Nephron (organoid): Measurements from ENCODE around the gene CD164.
A peak's percentile ranks its signal among the peaks of the same experiment; 100 is the strongest.

Experiments
- H3K27ac Mint-ChIP-seq, 3 experiments: 2 replicates each; pipeline ENCODE4 v1.8.0; 2020; ENCODE audit warnings: mixed read lengths in 3 of 3, mild to moderate bottlenecking in 2 of 3, moderate library complexity in 1 of 3
- H3K27me3 Mint-ChIP-seq: 2 replicates; pipeline ENCODE4 v1.8.0; 2021; ENCODE audit warnings: low read depth, mild to moderate bottlenecking, moderate library complexity, mixed read lengths
- H3K36me3 Mint-ChIP-seq: 2 replicates; pipeline ENCODE4 v1.8.0; 2020; ENCODE audit warnings: low read depth, mixed read lengths
- H3K4me1 Mint-ChIP-seq: 2 replicates; pipeline ENCODE4 v1.8.0; 2020; ENCODE audit warnings: mixed read lengths
- H3K4me3 Mint-ChIP-seq, 3 experiments: 2 replicates each; pipeline ENCODE4 v1.8.0; 2020; ENCODE audit warnings: mild to moderate bottlenecking in 3 of 3, mixed read lengths in 3 of 3, moderate library complexity in 2 of 3
- H3K9me3 Mint-ChIP-seq: 2 replicates; pipeline ENCODE4 v1.8.0; 2020; ENCODE audit warnings: mixed read lengths
- TF ChIP-seq, protein P1 (sequence below), 3 experiments: fragments of 200-600 bp; sonication (generic); IDR thresholded peaks; one replicate each; pipeline ENCODE4 v1.5.0; 2021; ENCODE audit warnings: antibody characterized with exemption in 3 of 3; ENCODE audit not compliant: unreplicated experiment in 3 of 3

Gene CD164

DNA sequence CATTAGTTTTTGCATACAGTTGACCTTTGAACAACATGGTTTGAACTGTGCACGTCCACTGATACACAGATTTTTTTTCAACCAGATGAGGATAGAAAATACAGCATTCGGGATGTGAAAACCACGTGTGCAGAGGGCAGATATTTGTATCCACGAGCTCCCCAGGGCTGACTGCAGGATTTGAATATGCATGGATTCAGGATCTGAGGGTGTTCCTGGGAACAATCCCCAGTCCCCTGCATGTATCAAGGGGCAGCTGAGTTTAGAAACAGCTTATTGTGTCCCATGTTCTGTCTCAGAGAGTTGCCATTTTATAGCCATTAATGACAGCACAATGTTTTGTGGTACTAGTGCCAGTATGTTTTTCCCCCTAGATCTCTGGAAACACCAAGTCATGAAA, 53.6 kb downstream of the CD164 start:
- TF ChIP-seq, protein P1, sequence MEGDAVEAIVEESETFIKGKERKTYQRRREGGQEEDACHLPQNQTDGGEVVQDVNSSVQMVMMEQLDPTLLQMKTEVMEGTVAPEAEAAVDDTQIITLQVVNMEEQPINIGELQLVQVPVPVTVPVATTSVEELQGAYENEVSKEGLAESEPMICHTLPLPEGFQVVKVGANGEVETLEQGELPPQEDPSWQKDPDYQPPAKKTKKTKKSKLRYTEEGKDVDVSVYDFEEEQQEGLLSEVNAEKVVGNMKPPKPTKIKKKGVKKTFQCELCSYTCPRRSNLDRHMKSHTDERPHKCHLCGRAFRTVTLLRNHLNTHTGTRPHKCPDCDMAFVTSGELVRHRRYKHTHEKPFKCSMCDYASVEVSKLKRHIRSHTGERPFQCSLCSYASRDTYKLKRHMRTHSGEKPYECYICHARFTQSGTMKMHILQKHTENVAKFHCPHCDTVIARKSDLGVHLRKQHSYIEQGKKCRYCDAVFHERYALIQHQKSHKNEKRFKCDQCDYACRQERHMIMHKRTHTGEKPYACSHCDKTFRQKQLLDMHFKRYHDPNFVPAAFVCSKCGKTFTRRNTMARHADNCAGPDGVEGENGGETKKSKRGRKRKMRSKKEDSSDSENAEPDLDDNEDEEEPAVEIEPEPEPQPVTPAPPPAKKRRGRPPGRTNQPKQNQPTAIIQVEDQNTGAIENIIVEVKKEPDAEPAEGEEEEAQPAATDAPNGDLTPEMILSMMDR (IDR thresholded peaks at IDR 0.05; ENCODE audit: unreplicated experiment in 3 of 3) = no peak
- Mint-ChIP-seq H3K9me3 (no peaks in the 10 kb centered on the region), H3K4me1 (no peaks in the 10 kb centered on the region), H3K27me3 (no peaks in the 10 kb centered on the region), H3K27ac (no peak overlapping the region), H3K36me3 (no peaks in the 10 kb centered on the region), H3K4me3 (no peak overlapping the region)

DNA sequence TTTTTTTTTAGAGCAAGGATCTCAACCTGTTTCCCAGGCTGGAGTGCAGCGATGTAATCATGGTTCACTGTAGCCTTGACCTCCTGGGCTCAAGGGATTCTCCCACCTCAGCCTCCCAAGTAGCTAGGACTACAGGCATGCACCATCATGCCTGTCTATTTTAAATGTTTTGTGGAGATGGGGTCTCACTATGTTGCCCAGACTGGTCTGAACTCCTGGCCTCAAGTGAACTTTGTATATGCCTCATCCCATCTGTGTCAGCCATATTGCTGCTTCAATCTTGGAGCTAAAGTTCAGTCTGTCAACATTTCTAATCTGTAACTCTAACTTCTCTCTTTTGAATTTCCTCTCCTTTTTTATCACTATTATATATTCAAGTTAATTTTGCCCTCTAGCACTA, 54.3 kb downstream of the CD164 start:
- no peaks in the 10 kb centered on the region for H3K4me1 Mint-ChIP-seq
- H3K27me3 Mint-ChIP-seq = no peaks in the 10 kb centered on the region
- TF ChIP-seq, protein P1 (IDR thresholded peaks at IDR 0.05; ENCODE audit: unreplicated experiment in 3 of 3) = no peak
- H3K36me3 Mint-ChIP-seq = no peaks in the 10 kb centered on the region
- peak overlapping the region in 1 of 3 experiments; percentile 28 for H3K27ac Mint-ChIP-seq
- H3K9me3 Mint-ChIP-seq = no peaks in the 10 kb centered on the region
- no peak overlapping the region for H3K4me3 Mint-ChIP-seq

DNA sequence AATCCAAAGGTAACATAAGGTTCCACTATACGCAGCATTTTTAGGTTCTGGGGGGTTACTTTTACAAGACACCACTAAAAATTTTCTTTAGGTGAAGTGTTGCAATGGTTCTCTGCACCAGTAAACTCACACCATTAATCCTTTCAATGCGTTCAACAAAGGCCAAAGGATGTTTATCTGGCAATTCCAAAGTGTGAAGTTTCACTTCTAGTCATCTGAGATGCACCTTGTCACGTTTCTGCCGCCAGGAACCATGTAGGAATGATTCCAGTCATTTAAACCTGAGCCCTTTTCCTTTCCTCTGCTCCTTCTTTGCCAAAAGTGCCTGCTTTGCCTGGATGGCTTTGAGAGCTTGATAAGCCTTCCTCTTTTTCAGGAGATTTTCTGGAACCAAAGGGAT, 54.8 kb downstream of the CD164 start:
- Mint-ChIP-seq H3K4me1 (no peaks in the 10 kb centered on the region), H3K27ac (peak overlapping the region in 1 of 3 experiments; percentile 28), H3K9me3 (no peaks in the 10 kb centered on the region), H3K4me3 (no peak overlapping the region), H3K36me3 (no peaks in the 10 kb centered on the region), H3K27me3 (no peaks in the 10 kb centered on the region)
- TF ChIP-seq, protein P1 (IDR thresholded peaks at IDR 0.05; ENCODE audit: unreplicated experiment in 3 of 3) = no peak

DNA sequence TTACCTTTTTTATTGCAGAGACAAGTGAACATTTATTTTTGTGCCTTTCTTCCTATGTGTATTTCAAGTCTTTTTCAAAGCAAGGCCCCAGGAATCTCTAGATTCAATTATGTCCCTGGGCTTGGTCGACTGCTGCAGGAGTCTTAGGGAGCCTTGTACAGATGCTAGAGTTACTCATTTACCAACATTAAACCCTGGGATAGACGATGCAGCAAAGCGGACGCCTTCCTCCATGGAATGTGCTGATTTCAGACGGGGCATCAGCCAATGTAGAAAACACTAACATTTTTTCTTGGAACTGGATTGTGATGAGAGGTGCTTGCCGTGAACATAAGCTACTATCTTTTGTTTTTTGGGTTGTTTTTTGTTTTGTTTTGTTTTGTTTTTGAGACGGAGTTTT, 55.9 kb downstream of the CD164 start:
- Mint-ChIP-seq H3K27me3 (no peaks in the 10 kb centered on the region), H3K36me3 (no peaks in the 10 kb centered on the region), H3K9me3 (no peaks in the 10 kb centered on the region), H3K27ac (peak overlapping the region in 2 of 3 experiments; percentile 75 to 80), H3K4me1 (no peaks in the 10 kb centered on the region), H3K4me3 (no peak overlapping the region)
- TF ChIP-seq, protein P1 (IDR thresholded peaks at IDR 0.05; ENCODE audit: unreplicated experiment in 3 of 3) = no peak

DNA sequence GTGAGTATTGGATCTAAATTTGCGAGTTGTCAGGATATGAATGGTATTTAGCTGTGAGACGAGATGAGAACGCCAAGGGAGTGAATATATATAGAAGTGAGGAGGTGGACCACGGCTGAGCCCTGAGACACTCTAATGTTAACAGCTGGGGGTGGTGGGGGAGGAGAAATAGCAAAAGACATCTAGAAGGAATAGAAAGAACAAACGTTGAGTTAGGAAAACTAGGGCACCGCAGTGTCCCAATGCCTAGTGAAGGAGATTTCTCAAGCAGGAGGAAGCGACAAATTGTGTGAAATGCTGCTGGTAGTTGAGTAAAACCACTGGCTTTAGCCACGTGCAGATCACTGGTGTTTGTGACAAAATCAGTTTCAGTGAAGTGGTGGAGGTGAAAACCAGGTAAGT, 56.9 kb downstream of the CD164 start:
- Mint-ChIP-seq H3K27me3 (no peaks in the 10 kb centered on the region), H3K27ac (no peak overlapping the region), H3K36me3 (no peaks in the 10 kb centered on the region), H3K4me3 (no peak overlapping the region), H3K4me1 (peaks cover 5% of the 10 kb centered on the region), H3K9me3 (no peaks in the 10 kb centered on the region)
- TF ChIP-seq, protein P1 (IDR thresholded peaks at IDR 0.05; ENCODE audit: unreplicated experiment in 3 of 3) = no peak

DNA sequence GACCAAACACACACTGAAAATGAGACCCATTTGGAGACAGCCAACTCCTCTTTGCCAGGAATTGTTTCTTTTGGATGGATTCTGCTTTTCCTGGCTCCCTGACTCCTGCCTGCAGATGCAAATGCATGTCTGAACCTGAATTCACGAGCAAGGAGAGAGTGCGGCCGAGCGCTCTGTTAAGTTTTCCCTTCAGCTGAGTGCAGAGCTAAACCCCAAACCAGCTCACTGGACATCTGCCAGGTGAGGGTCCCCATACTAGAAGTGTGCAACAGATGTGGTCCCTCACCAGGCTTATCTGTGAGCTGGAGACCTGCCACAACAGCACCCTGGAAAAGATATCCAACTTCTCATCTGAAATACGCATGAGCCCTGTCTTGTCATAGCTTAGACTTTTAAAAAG, 59.0 kb downstream of the CD164 start:
- H3K4me1 Mint-ChIP-seq = peaks cover 21% of the 10 kb centered on the region
- H3K27me3 Mint-ChIP-seq = no peaks in the 10 kb centered on the region
- H3K27ac Mint-ChIP-seq = peak overlapping the region in 1 of 3 experiments; percentile 73
- TF ChIP-seq, protein P1 (IDR thresholded peaks at IDR 0.05; ENCODE audit: unreplicated experiment in 3 of 3) = no peak
- H3K4me3 Mint-ChIP-seq = no peak overlapping the region
- no peaks in the 10 kb centered on the region for H3K9me3 Mint-ChIP-seq
- no peaks in the 10 kb centered on the region for H3K36me3 Mint-ChIP-seq
